Smooth muscle cell (in vitro differentiated cells): ENCODE data around the gene JAML. TPM values are rescaled to one million over a fixed set of nuclear protein-coding genes. Genes with fewer than 3 reads are reported as not detected.

Experiments
- DNase-seq: peaks from one replicate; lab custom pipeline; 2025; ENCODE audit not compliant: unreplicated experiment; lab: John Stamatoyannopoulos, UW
- H2AFZ ChIP-seq: fragments of 200-600 bp; sonication (generic); 2 replicates; pipeline ENCODE4 v1.6.0; 2016; ENCODE audit warnings: antibody characterized with exemption, low read depth, mild to moderate bottlenecking
- H3F3A ChIP-seq: fragments of 200-600 bp; sonication (generic); 2 replicates; pipeline ENCODE4 v1.6.0; 2017; ENCODE audit warnings: antibody characterized with exemption, low read depth
- H3K27ac ChIP-seq: fragments of 200-600 bp; sonication (generic); 2 replicates; pipeline ENCODE4 v1.5.1; 2016; ENCODE audit warnings: low read depth, mild to moderate bottlenecking
- H3K27me3 ChIP-seq: fragments of 200-600 bp; sonication (generic); 2 replicates; pipeline ENCODE4 v1.6.1; 2016; ENCODE audit warnings: low read depth, mild to moderate bottlenecking
- H3K36me3 ChIP-seq: fragments of 200-600 bp; sonication (generic); 2 replicates; pipeline ENCODE4 v1.5.1; 2016; ENCODE audit warnings: low read depth
- H3K4me1 ChIP-seq: fragments of 200-600 bp; sonication (generic); 2 replicates; pipeline ENCODE4 v1.5.1; 2016; ENCODE audit warnings: low read depth
- H3K4me2 ChIP-seq: fragments of 200-600 bp; sonication (generic); 2 replicates; pipeline ENCODE4 v1.6.0; 2016; ENCODE audit warnings: mild to moderate bottlenecking
- H3K4me3 ChIP-seq: fragments of 200-600 bp; sonication (generic); 2 replicates; pipeline ENCODE4 v1.5.1; 2016; ENCODE audit warnings: mild to moderate bottlenecking
- H3K79me2 ChIP-seq: fragments of 200-600 bp; sonication (generic); 2 replicates; pipeline ENCODE4 v1.6.0; 2016; ENCODE audit warnings: low read depth, mild to moderate bottlenecking
- H3K9ac ChIP-seq: fragments of 200-600 bp; sonication (generic); 2 replicates; pipeline ENCODE4 v1.6.0; 2016; ENCODE audit warnings: low read depth
- H3K9me3 ChIP-seq: fragments of 200-600 bp; sonication (generic); replicated peaks from 2 replicates; pipeline ENCODE4 v1.5.1; 2016; ENCODE audit warnings: low read depth
- H4K20me1 ChIP-seq: fragments of 200-600 bp; sonication (generic); 2 replicates; pipeline ENCODE4 v1.6.0; 2016; ENCODE audit warnings: low read depth
- WGBS: methylation state at CpG from one replicate; pipeline ENCODE4 v1.1.7; 2016; ENCODE audit warnings: low lambda C conversion rate; 5-methylcytosine and 5-hydroxymethylcytosine counted together
- polyA plus RNA-seq: library from polyadenylated mRNA; unstranded; fragments of >200 nt; fragmentation: Nextera tagmentation; extraction: Ambion mirVana; gene quantifications from 2 replicates; pipeline ENCODE4 v1.2.1, GENCODE V29; 2016
- total RNA-seq: library from RNA; depleted of rRNA; stranded (reverse); fragments of >200 nt; gene quantifications from 2 replicates; pipeline ENCODE4 v1.2.3, GENCODE V29; 2014
- TF ChIP-seq, protein P1 (sequence below): fragments of 200-600 bp; sonication (generic); IDR thresholded peaks from 2 replicates; pipeline ENCODE4 v1.5.1; 2017; ENCODE audit warnings: borderline replicate concordance, mild to moderate bottlenecking, antibody characterized with exemption; ENCODE audit not compliant: insufficient read depth, poor library complexity, severe bottlenecking

Gene JAML, protein sequence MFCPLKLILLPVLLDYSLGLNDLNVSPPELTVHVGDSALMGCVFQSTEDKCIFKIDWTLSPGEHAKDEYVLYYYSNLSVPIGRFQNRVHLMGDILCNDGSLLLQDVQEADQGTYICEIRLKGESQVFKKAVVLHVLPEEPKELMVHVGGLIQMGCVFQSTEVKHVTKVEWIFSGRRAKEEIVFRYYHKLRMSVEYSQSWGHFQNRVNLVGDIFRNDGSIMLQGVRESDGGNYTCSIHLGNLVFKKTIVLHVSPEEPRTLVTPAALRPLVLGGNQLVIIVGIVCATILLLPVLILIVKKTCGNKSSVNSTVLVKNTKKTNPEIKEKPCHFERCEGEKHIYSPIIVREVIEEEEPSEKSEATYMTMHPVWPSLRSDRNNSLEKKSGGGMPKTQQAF
- total RNA-seq, result not detected in 2 replicates
- not detected in 2 replicates for polyA plus RNA-seq

DNA sequence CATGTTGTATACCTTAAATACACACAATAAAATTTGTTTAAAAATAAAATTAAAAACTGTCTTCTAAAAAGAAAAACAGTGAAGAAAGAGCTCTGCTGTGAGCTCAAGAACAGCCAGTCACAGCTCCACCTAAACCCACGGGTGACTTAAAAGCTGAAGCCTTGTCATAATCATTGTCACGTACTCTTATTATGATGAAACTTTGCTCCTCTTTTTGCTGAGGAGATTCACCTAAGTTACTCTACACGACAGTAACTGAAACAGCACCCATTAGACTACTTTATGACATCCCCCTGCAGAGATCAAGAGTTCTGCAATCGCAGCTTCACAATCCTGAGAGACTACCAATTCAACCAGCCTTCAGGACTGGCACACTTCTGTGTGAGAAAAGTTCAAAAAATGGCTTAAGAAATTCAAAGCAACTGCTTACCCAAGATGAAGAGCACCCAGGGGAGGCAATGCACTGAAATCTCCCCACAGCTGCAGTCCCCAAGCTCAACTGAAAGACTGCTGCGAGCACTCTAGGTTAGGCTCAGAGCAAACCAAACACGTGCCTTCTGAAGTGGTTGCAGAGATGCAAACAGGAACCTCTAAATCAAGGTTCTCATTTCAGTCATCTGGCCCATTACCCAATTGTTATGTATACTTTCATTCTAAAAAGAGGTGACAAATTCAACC is at the start of gene JAML:
Gene JAML (minus strand): TSS at position 501 of the 678 bp plus-strand sequence. CDS start 10,145 bp downstream, outside the sequence.
- Histone ChIP-seq H3K9ac (no peak within 1 kb of the TSS), H3K36me3 (no peaks in the 10 kb centered on the region), H3K4me3 (no peak within 1 kb of the TSS), H3K9me3 (no peaks in the 10 kb centered on the region), H3K4me1 (no peaks in the 10 kb centered on the region), H3K27me3 (peaks cover 46% of the 10 kb centered on the region), H3K79me2 (no peaks in the 10 kb centered on the region), H3K4me2 (no peak within 1 kb of the TSS), H3K27ac (no peak within 1 kb of the TSS), H2AFZ (no peak within 1 kb of the TSS), H3F3A (no peaks in the 10 kb centered on the region), H4K20me1 (no peaks in the 10 kb centered on the region)
- no peak for DNase-seq
- TF ChIP-seq, protein P1, sequence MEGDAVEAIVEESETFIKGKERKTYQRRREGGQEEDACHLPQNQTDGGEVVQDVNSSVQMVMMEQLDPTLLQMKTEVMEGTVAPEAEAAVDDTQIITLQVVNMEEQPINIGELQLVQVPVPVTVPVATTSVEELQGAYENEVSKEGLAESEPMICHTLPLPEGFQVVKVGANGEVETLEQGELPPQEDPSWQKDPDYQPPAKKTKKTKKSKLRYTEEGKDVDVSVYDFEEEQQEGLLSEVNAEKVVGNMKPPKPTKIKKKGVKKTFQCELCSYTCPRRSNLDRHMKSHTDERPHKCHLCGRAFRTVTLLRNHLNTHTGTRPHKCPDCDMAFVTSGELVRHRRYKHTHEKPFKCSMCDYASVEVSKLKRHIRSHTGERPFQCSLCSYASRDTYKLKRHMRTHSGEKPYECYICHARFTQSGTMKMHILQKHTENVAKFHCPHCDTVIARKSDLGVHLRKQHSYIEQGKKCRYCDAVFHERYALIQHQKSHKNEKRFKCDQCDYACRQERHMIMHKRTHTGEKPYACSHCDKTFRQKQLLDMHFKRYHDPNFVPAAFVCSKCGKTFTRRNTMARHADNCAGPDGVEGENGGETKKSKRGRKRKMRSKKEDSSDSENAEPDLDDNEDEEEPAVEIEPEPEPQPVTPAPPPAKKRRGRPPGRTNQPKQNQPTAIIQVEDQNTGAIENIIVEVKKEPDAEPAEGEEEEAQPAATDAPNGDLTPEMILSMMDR, result no peak
- 85% methylated on average over 6 of the region's 6 CpGs for WGBS

DNA sequence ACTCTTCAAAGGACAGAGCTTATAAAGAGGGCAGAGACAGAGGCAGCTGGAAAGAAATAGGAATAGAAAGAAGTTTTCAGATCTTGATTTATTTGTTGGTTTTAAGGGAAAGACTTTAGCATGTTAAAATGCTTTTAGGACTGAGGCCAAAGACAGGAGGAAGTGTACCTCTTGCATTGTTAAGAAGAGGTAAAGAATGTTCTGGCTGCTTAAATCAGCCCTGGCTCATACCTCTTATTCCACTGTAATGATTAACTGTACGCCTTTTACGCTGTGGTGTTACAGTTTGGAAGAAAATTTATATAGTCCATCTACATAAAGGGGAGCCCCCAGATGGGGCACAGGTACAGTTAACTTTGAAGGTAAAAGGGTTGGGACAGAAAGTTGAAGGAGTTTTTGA is 49.4 kb upstream of the JAML start:
- DNase-seq, result no peak
- no peak overlapping the region for H2AFZ ChIP-seq
- no peaks in the 10 kb centered on the region for H3K79me2 ChIP-seq
- H3F3A ChIP-seq, result no peaks in the 10 kb centered on the region
- TF ChIP-seq, protein P1, result no peak
- no peaks in the 10 kb centered on the region for H4K20me1 ChIP-seq
- H3K4me2 ChIP-seq, result no peak overlapping the region
- no peaks in the 10 kb centered on the region for H3K36me3 ChIP-seq
- no peak overlapping the region for H3K4me3 ChIP-seq
- peaks cover 6% of the 10 kb centered on the region for H3K4me1 ChIP-seq
- H3K9me3 ChIP-seq, result no peaks in the 10 kb centered on the region
- H3K27me3 ChIP-seq, result peaks cover 30% of the 10 kb centered on the region
- no peak overlapping the region for H3K27ac ChIP-seq
- WGBS, result 97% methylated on average over 2 of the region's 2 CpGs
- no peak overlapping the region for H3K9ac ChIP-seq

DNA sequence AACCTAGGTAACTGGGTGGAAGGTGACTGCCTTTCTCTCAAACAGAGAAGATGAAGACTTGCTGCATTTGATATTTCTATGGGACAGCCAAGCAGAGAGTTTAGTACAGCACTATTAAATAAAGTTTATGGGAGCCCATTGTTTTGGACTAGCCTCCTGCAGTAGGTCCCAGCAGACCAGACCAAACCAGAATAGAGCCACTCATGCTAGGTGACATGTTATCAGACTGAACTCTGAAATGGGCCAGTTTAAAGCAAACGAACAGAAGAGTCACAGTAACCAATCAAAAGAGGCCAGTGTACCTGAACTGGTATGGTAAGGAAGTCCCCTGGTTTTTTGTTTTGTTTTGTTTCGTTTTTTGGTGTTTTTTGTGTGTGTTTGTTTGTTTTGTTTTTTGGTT is 47.2 kb upstream of the JAML start:
- Histone ChIP-seq H3K9me3 (no peaks in the 10 kb centered on the region), H3K27me3 (peaks cover 50% of the 10 kb centered on the region), H3K79me2 (no peaks in the 10 kb centered on the region), H4K20me1 (no peaks in the 10 kb centered on the region), H3K27ac (no peak overlapping the region), H3K4me2 (no peak overlapping the region), H2AFZ (no peak overlapping the region), H3F3A (no peaks in the 10 kb centered on the region), H3K4me1 (peaks cover 6% of the 10 kb centered on the region), H3K36me3 (no peaks in the 10 kb centered on the region), H3K4me3 (no peak overlapping the region), H3K9ac (no peak overlapping the region)
- WGBS, result 86% methylated on average over 2 of the region's 2 CpGs
- no peak for DNase-seq
- TF ChIP-seq, protein P1, result no peak
